T follicular helper cell (primary cell): ENCODE data around the gene SFMBT1.
"Not testable (repeated sequence)": the region's sequence is repeated elsewhere in the genome, so short reads cannot be mapped to it uniquely, and the experiment has no call there.

Experiments used
- DNase-seq: peaks from one replicate; pipeline ENCODE4 v3.0.0-alpha.2; 2020; ENCODE audit warnings: low read depth

The SFMBT1 gene

DNA sequence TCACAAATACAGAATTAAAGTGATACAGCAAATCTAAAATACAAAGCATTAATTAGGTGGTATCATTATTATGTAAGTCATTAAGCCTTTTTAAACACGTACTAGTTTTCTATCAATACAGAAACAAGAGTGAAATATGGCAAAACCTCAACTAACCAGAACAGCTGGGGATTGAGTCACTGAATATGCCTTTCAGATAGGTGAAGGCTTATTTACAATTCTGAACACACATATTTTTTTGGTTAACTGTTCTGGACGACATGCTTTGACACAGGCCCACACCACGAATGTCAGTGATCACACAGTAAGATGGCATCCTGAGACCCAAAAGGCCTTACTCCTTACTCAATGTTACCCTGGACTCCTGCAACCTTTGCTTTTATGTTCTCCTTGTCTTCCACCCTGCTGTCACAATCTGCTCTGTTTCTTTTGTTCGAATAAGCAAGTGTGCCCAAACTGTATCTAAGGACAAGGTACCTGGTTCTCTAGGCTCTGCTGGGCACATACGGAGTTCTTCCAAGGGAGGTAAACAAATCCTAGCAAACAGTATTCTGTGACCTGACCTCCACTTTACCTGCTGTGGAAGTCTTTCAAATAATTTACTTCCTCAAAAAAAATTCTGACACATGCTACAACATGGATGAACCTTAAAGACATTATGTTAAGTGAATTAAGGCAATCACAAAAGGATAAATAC lies 7.0 kb downstream of the SFMBT1 start:
- no peak for DNase-seq

DNA sequence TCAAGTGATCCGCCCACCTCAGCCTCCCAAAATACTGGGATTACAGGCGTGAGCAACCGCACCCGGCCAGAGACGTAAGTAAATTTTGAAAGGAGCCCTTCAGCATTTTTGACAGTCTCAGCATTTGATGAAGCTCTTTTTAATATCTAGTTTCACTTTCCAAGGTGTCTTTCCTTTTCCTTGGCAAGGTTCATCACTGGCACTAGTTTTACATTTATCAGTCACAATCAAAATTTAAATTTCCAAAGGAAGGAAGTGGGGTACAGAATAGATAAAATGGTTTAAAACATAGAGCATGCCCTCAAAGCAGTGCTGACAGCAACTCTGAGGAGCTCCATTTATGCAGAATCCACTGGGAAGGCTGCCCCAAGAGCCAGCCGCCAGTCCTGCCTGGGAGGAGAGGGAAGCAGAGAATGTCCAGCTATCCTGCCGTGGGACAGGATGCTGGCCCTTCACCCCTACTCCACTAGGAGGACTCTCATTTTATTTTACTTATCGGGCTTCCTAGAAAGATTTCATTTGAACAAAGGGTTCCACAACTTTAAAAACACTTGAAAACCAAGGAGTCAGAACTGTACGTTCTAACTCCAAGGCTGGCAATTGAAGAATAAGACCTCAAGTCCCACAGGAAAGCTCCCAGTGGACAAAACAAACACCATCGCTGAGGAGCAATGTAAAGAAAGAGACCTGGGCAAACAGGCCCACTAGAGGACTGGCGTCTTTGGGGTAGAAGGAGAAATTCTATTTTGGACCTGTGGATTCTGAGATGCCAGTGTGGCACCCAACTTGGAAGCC lies 9.9 kb downstream of the SFMBT1 start:
- DNase-seq, result no peak

DNA sequence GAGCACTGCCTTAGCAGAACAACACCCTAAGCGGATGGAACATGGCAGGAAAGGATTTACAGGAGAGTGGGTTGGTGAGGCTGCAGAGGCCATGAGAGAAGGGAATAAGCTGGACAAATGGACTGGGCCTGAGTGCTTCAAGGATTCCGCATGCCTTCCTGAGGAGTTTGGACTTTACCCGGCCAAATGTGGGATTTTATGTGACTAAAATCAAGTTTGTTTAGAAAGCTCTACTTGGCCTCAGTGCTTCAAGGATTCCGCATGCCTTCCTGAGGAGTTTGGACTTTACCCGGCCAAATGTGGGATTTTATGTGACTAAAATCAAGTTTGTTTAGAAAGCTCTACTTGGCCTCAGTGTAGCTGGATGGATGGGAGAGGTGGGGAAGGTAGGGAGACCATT lies 10.9 kb downstream of the SFMBT1 start:
- DNase-seq, result not testable (repeated sequence)

DNA sequence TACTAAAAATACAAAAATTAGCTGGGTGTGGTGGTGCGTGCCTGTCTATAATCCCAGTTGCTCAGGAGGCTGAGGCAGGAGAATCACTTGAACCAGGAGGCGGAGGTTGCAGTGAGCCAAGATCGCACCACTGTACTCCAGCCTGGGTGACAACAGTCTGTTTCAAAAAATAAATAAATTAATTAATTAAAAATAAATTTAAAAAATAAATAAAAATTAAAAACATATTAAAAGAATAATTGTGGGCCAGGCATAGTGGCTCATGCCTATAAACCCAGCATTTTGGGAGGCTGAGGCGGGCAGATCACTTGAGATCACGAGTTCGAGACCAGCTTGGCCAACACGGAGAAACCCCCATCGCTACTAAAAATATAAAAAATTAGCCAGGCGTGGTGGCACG lies 11.5 kb downstream of the SFMBT1 start:
- DNase-seq, result not testable (repeated sequence)

DNA sequence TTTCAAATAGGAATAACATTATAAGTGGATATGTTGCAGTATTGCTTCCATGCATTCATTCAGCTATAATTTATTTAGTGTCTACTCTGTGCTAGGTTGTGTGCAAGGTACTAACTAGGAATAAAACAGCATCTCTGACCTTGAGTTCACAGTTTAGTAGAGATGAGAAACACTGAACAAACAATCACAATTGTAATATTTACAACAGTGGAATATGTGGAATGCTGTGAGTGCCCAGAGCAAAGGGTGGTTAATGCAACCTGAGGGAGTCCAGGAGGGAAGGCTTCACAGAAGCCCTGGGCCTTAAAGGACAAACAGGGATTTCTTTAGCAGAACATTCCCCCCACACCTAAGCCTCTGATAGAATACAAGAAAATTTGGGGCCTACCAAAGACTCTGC lies 13.3 kb downstream of the SFMBT1 start:
- no peak for DNase-seq

DNA sequence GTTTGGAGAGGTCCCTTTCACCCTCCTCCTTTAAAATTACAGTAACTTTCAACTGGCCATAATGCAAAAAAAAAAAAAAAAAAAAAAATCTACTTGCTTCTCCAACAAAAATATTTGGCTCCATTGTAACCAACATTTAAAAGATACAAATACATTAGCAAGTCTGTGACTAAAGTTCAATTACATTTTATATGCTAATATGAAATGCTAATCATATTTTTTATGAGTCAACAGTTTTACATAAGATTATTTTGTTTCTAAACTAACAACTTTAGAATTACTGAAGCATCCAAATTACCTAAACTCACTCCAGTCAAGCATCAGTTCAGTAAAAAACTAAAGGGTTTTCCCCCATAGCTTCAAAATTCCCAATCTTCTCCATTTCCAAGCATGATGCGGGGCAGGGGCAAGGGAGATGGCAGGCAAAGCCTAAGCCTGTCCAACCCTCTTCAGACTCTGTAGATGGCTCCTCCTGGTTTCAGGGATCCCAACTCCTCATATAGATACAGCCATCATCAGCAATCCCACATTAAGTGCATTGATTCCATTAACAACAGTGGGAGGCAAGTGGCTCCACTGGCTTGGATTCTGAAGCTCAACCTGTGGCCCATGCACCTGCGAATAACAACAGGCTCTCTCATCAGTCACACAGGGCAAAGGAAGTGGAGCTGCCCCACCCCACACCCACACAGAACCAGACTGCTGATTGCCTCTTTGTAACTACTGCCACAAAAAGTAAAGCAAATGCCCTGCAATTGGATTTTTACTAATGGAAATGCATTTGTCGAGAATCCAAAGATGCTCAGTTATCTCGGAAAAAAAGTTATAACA lies 15.0 kb downstream of the SFMBT1 start:
- DNase-seq, result peak; percentile 8

DNA sequence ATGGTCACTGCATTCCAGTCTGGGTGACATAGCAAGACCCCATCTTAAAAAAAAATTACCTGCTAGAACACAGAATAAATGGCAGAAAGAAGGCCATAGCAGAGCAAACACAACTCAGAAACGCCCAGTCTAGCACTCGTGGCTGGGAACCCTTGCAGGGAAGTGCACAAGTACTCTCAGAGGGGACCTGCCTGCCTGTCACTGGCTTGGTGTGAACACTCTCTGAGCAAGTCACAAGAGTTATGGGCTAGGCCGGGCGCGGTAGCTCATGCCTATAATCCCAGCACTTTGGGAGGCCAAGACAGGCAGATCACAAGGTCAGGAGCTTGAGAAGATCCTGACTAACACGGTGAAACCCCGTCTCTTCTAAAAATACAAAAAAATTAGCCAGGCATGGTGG lies 17.2 kb downstream of the SFMBT1 start:
- DNase-seq, result no peak

DNA sequence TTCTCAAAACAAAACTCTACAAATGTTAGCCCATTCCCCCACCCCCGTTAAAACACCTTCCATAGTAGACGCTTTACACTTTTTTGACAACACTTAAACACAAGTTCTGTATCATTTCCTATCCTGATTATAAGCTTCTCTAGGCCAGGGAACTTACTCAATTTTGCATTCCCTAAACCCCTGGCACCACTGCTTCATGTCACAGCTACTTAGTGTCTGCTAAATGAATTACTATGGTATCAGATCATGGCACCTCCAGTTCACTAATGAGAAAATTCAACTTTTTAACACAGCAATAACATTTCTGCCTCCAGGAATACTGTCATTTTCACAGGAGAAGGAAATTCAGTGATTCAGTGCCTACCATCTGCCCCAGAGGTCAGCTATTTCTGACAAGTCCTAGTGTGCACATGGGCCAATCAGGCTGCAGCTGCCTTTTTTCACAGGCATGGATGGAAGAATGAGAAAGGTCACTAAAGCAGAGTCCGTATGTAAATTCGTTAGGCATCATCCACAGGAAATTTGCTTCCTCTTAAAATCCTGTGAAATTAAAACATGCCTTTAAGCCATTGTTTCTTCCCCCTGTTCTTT lies 18.5 kb downstream of the SFMBT1 start:
- DNase-seq, result no peak

DNA sequence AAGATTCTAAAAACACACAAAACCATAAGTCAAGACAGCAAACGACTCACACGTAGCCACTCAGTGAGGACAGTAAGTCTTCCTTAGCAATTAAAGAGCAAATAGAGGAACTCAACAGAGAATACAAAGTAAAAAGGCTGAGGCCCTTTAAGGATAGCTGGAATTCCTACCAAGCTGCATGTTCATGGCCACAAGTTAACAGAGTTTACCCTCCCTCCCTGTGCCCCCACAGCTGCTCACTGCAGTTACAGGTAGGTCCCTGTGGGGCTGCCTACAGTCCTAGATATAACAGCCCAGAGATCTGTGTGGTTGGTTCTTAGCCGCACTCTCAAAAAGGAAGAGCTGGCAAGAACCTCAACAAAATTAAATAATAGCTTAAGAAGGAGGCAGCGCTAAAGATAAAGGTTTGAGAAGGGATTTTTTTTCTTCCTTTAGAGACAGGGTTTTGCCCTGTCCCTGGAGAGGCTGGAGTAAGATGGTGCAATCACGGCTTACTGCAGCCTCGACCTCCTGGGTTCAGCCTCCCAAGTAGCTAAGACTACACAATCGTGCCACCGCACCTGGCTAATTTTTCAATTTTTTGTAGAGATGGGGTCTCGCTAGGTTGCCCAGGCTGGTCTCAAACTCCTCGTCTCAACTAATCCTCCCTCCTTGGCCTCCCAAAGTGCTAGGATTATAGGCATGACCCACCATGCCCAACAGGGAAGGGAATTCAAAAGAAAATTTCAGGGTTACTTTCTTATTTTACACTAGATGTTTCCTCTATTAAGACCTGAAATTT lies 19.3 kb downstream of the SFMBT1 start:
- DNase-seq, result no peak

DNA sequence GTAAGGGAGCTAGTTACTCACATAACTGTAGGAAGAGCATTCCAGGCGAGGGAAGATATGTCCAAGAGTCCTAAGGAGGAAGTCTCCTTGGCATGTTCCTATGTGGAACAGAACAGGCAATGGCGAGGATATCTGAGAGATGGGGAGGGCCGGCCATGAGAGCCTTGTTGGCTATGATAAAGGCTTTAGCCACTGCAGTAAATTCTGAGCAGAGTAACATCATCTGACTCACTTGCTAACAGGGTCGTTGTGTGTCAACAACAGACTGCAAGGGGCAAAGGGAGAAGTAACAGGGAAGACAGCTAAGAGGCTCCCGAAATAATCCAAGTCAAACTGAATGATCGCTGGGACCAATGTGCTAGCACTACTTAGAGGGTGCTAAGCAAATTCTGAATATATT lies 21.6 kb downstream of the SFMBT1 start:
- no peak for DNase-seq

DNA sequence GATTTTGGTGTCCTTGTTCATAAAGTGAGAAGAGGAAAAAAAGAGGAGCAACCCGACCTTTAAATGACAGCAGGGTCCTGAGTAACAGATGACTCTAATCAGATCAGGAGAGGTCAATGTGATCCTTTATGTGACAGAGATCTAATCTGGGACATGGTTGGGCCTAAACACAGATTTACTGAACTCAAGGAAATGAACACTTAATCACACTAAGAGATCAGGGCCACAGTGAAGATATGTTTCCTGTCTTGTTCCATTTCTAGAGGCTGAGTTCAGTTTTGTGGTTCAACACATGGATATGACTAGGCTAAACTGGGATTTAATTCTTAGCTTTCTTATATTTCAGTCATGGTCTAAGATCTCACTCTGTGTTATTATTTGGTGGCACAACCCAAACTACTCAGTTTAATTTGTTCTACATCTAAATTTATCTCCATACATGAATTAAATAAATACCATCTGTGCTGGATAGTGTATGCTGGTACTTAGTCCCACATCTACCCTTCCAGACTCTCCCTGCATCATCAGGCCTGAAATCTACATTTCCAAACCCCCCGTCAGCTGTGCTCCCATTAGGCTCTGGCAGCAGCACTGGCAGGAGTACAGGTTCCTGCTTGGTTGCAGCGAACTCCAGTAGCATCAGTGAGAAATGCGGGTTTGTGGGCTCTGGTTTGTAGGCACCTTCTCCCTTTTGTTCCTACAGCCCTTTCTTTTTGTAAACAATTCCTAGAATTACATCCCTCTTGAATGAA lies 22.6 kb downstream of the SFMBT1 start:
- no peak for DNase-seq

DNA sequence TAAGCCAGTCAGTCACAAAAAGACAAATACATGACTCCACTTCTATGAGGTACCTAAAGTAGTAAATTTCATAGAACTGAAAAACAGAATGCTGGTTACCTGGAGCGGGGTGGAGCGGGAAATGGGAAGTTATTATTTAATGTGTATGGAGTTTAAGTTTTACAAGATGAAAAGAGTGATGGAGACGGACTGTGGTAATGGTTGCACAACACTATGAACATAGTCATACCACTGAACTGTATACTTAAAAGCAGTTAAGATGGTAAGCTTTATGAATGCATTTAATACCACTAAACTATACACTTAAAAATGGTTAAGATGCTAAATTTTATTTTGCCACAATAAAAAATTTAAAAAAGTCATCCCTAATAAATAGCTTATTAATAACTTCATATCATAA lies 23.2 kb downstream of the SFMBT1 start:
- DNase-seq, result no peak

DNA sequence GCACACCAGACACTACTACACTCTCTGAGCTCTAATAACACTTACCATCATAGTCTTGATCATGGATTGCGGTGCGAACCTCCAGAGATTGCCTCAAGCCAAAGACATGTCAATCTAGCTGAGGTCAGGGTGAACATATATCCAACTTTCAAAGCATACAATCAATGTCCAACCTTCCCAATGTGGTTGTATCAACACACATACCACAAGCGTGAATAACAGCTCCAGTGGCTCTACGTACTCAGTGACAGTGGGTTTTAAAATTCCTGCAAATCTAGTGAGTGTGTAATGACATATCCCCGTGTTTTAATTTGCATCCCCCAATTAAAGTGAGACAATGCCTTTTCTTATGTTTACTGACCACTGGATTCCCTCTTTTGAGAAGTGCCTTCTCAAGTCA lies 29.6 kb downstream of the SFMBT1 start:
- no peak for DNase-seq

DNA sequence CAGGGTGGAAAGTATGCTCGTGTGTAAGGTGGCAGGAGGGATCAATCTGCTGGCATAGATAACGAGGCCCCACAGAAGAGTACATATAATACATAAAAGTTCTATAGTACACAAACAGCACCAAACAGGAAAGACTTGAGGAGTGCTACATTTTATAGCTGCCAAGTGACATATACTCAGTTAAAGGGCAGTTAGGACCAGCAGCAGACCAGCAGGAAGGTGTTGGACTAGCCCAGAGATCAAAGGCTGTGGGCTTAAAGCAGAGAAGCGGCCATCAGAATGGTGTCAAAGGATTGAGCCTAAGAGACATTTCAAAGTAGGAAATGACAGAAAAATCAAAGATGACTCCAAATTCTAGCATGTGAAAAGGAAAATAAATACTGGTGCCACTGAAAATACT lies 34.5 kb downstream of the SFMBT1 start:
- no peak for DNase-seq

DNA sequence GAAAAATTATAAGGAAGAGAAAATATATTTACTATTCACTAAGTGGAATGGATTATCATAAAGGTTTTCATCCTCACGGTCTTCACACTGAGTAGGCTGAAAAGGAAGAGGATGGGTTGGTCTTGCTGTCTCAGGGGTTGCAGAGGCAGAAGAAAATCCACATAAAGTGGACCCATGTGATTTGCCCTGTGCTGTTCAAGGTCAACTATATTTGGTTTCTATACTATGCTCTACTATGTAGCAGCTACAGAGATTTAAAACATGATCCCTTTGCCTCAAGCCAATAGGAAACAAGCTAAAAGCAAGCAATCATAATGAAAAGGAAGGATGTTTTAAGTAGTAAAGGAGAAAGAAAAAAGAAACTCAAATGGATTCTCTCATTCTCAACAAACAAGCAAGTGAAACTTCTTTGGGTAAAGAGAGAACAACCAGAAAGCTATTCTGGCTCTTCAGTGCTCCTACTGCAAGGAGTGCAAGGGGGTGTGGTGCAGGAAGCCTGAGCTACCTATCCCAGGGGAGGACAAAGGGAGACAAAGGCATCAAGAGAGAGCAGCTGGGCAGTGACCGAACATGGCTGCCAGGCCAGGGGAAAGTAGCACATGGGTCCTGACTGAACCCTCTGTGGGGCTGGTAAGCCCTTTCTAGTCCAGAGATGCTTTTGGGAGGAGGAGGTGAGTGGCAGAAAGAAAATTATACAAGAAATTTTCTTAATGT lies 35.9 kb downstream of the SFMBT1 start:
- no peak for DNase-seq

DNA sequence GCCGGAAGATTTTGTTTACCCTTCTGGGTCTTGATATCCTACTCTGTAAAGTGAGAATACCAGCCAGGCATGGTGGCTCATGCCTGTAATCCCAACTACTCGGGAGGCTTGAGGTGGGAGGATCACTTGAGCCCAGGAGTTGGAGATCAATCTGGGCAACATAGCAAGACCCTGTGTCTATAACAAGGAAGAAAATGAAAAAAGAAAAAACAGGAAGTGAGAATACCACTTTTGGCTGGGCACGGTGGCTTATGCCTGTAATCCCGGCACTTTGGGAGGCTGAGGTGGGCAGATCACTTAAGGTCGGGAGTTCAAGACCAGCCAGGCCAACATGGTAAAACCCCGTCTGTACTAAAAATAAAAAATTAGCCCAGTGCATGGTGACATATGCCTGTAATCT lies 36.9 kb downstream of the SFMBT1 start:
- no peak for DNase-seq

DNA sequence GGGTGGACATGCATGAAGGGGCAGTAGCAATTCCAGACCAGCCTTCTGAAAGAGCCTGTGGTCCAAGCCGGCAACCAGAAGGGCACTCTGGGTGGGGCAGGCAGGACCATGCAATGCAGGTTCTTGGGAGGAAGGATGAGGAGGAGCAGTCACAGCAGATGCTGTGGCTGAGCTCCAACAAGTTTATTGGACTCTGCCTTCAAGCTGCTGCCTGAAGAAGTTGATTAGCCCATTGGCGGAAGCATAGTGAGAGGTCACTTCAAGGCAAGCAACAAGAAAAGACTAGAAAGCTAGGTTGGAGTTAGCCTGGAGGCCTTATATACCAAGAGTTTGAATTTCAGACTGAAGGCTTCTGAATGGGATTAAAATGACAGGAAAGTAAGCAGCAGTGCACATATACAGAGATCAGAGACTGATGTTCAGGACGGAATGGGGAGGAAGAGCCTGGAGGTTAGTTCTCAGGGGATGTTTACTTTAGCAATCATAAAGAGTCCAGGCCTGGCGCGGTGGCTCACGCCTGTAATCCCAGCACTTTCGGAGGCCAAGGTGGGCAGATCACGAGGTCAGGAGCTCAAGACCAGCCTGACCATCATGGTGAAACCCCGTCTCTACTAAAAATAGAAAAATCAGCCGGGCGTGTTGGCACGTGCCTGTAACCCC lies 39.9 kb downstream of the SFMBT1 start:
- DNase-seq, result no peak

DNA sequence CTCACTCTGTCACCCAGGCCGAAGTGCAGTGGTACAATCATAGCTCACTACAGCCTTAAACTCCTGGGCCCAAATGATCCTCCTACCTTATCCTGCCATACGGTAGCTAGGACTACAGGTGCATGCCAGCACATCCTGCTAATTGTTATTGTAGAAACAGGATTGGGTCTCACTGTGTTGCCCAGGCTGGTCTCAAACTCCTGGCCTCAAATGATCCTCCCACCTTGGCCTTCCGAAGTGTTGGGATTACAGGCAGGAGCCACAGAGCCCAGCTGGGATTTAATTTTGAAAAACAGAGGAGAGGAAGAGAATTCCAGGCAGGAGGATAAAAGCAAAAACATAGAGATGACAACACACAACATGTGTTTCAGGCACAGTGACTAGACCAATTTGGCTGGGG lies 40.5 kb downstream of the SFMBT1 start:
- DNase-seq, result no peak

DNA sequence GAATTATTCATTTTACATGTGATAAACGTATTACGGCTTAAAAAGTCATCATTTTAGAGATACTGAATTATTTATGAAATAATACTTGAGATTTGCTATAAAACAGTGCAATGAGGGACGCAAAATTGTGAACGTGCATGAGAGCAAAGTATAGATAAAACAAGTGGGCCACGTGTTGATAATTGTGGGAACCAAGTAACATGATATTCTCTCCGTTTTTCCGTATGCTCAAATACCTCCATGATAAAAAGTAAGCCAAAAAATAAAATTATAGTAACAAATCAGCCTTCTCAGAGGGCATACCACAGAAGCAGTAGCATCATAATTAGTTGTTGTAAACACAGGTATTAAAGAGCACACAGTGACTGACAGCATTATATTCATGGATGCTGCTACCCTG lies 42.6 kb downstream of the SFMBT1 start:
- no peak for DNase-seq
